GM23248 (cell line): ENCODE data around the gene KRTDAP. TPM values are rescaled to one million over a fixed set of nuclear protein-coding genes. Genes with fewer than 3 reads are reported as not detected.

Source experiments
- DNase-seq: peaks from one replicate; pipeline ENCODE4 v3.0.0-alpha.2; 2015
- H2AFZ ChIP-seq: fragments of 200-600 bp; sonication (generic); 2 replicates; pipeline ENCODE4 v1.6.1; 2016; ENCODE audit warnings: antibody characterized with exemption
- H3F3A ChIP-seq: fragments of 200-600 bp; sonication (generic); 2 replicates; pipeline ENCODE4 v1.6.1; 2016; ENCODE audit warnings: mild to moderate bottlenecking, antibody characterized with exemption, mixed run types; ENCODE audit not compliant: insufficient read depth
- H3K27ac ChIP-seq: fragments of 200-600 bp; sonication (generic); 2 replicates; pipeline ENCODE4 v1.5.1; 2016; ENCODE audit warnings: mild to moderate bottlenecking
- H3K27me3 ChIP-seq: fragments of 200-600 bp; sonication (generic); replicated peaks from 2 replicates; pipeline ENCODE4 v1.6.1; 2016; ENCODE audit warnings: mild to moderate bottlenecking; ENCODE audit not compliant: insufficient read depth
- H3K36me3 ChIP-seq: fragments of 200-600 bp; sonication (generic); 2 replicates; pipeline ENCODE4 v1.6.1; 2016; ENCODE audit warnings: low read depth, mild to moderate bottlenecking
- H3K4me1 ChIP-seq: fragments of 200-600 bp; sonication (generic); 2 replicates; pipeline ENCODE4 v1.6.1; 2016; ENCODE audit warnings: mild to moderate bottlenecking; ENCODE audit not compliant: insufficient read depth
- H3K4me2 ChIP-seq: fragments of 200-600 bp; sonication (generic); one replicate; pipeline ENCODE4 v1.6.1; 2016; ENCODE audit warnings: mild to moderate bottlenecking; ENCODE audit not compliant: unreplicated experiment
- H3K4me3 ChIP-seq: fragments of 200-600 bp; sonication (generic); 2 replicates; pipeline ENCODE4 v1.5.1; 2016; ENCODE audit warnings: mild to moderate bottlenecking
- H3K79me2 ChIP-seq: fragments of 200-600 bp; sonication (generic); 2 replicates; pipeline ENCODE4 v1.6.1; 2016; ENCODE audit warnings: mild to moderate bottlenecking; ENCODE audit not compliant: insufficient read depth
- H3K9ac ChIP-seq: fragments of 200-600 bp; sonication (generic); 2 replicates; pipeline ENCODE4 v1.6.1; 2016; ENCODE audit warnings: mild to moderate bottlenecking
- H3K9me2 ChIP-seq: fragments of 200-600 bp; sonication (generic); 2 replicates; pipeline ENCODE4 v1.6.1; 2016; ENCODE audit warnings: mixed run types, mild to moderate bottlenecking, moderate library complexity; ENCODE audit not compliant: insufficient read depth
- H3K9me3 ChIP-seq: fragments of 200-600 bp; sonication (generic); one replicate; pipeline ENCODE4 v1.6.1; 2017; ENCODE audit warnings: low read depth
- H4K20me1 ChIP-seq: fragments of 200-600 bp; sonication (generic); 2 replicates; pipeline ENCODE4 v1.6.0; 2016; ENCODE audit not compliant: insufficient read depth
- EZH2 ChIP-seq: fragments of 200-600 bp; sonication (generic); IDR thresholded peaks from 2 replicates; pipeline ENCODE4 v1.6.1; 2018; ENCODE audit warnings: antibody characterized with exemption, mild to moderate bottlenecking; ENCODE audit not compliant: insufficient read depth, poor library complexity, severe bottlenecking
- EZH2phosphoT487 ChIP-seq: fragments of 200-600 bp; sonication (generic); IDR thresholded peaks from 2 replicates; pipeline ENCODE4 v1.6.1; 2018; ENCODE audit warnings: antibody characterized with exemption, moderate library complexity, mild to moderate bottlenecking, low read depth; ENCODE audit not compliant: insufficient read depth
- WGBS, 2 experiments: methylation state at CpG; one replicate each; pipeline ENCODE4 v1.1.6; 2015 to 2017; ENCODE audit warnings: low lambda C conversion rate in 2 of 2, low coverage in 1 of 2; ENCODE audit errors: missing lambda C conversion rate in 2 of 2; 5-methylcytosine and 5-hydroxymethylcytosine counted together
- in situ Hi-C: fragments of 300-500 bp; cut with MboI; formaldehyde crosslinking; loops from 2 replicates; pipeline ENCODE4 v1.15.0; 2020
- polyA plus RNA-seq: library from polyadenylated mRNA; unstranded; fragments of >200 nt; fragmentation: Nextera tagmentation; extraction: Ambion mirVana; gene quantifications from 2 replicates; pipeline ENCODE4 v1.2.1, GENCODE V29; 2016
- total RNA-seq: library from RNA; depleted of rRNA; stranded (reverse); fragments of >200 nt; shearing (Covaris generic); gene quantifications from 2 replicates; pipeline ENCODE4 v1.2.3, GENCODE V29; 2014

The KRTDAP gene
- total and polyA plus RNA-seq, 2 experiments from 2014 or later: not detected

DNA sequence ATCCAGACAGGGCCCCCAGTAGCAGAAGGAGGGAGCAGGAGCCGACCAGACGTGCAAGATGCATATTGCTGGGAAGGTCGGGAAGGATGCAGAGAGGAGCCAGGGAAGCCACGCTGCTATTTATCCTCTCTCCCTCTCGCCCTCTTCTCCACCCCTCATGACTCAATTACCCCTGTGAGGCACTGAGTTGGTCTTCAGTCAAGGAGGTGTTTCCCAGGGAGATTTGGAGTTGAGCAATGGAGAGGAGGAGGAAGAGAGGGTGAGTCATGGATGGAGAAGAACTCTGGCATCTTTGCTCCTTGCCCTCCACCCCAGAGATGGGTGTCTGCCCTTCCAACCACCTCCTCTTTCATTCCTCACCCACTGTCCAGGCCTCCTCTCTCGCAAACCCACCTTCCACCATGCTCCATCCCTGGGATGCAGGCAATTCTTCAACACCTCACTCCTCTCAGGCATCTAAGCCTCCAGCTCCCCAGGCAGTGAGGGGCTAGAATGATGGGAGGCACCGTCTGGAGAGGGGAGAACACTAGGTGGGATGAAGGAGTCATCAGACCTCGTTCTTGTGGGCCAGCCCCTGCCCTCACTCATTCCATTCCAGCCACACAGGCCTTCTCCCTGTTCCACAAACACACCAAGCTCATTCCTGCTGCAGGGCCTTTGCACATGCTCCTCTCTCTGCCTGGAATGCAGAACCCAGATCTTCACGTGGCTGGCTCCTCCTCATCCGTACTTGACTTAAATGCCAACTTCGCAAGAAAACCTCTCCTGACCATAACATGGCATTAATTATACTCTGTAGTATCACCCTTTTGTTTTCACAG lies 38.2 kb upstream of the KRTDAP start, which contains the start of gene SBSN:
Gene SBSN (minus strand): TSS at position 94 of the 821 bp plus-strand sequence. CDS start 30 bp downstream, at position 64.
- Histone ChIP-seq H3K27me3 (no peaks in the 10 kb centered on the region), H3K4me3 (no peak within 1 kb of the TSS), H3K36me3 (no peaks in the 10 kb centered on the region), H4K20me1 (no peaks in the 10 kb centered on the region), H3K9me2 (no peaks in the 10 kb centered on the region), H3K4me1 (peaks cover 8% of the 10 kb centered on the region), H2AFZ (no peak within 1 kb of the TSS), H3K27ac (peak within 1 kb of the TSS; percentile 33), H3K4me2 (no peak within 1 kb of the TSS), H3K9me3 (no peaks in the 10 kb centered on the region), H3K9ac (no peak within 1 kb of the TSS), H3F3A (no peaks in the 10 kb centered on the region; the same call in 1 of the 2 replicates), H3K79me2 (no peaks in the 10 kb centered on the region)
- TF ChIP-seq EZH2 (no peak), EZH2phosphoT487 (no peak)
- DNase-seq: peak; percentile 94
- in situ Hi-C loops: no loop called here
- 53 to 58% methylated on average over 11 of the region's 11 CpGs for WGBS, 2 experiments

DNA sequence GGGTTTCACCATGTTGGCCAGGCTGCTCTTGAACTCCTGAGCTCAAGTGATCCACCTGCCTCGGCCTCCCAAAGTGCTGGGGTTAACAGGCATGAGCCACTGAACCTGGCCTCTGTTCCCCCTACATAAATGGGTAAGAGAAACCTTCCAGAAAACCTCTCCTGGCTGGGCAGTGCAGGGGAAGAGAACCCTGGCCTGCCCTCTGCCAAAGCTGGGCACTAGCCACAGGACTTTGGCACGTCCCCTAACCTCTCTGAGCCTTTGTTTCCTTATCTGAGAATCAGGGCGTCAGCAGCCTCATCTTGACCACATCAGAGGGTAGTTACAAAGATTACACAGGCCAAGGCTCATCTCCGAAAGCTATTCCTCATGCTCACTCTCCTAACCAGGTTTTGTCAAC lies 35.6 kb upstream of the KRTDAP start:
- Histone ChIP-seq H3K27me3 (no peaks in the 10 kb centered on the region), H3K27ac (no peak overlapping the region), H3F3A (no peaks in the 10 kb centered on the region; the same call in 1 of the 2 replicates), H2AFZ (no peak overlapping the region), H4K20me1 (no peaks in the 10 kb centered on the region), H3K4me1 (peaks cover 8% of the 10 kb centered on the region), H3K9me2 (no peaks in the 10 kb centered on the region), H3K9me3 (no peaks in the 10 kb centered on the region), H3K9ac (no peak overlapping the region), H3K4me3 (no peak overlapping the region), H3K4me2 (no peak overlapping the region), H3K79me2 (no peaks in the 10 kb centered on the region), H3K36me3 (no peaks in the 10 kb centered on the region)
- TF ChIP-seq EZH2: no peak
- TF ChIP-seq EZH2phosphoT487: no peak
- DNase-seq: no peak
- WGBS, 2 experiments: 83 to 91% methylated on average over 4 of the region's 4 CpGs
- in situ Hi-C loops: no loop called here

DNA sequence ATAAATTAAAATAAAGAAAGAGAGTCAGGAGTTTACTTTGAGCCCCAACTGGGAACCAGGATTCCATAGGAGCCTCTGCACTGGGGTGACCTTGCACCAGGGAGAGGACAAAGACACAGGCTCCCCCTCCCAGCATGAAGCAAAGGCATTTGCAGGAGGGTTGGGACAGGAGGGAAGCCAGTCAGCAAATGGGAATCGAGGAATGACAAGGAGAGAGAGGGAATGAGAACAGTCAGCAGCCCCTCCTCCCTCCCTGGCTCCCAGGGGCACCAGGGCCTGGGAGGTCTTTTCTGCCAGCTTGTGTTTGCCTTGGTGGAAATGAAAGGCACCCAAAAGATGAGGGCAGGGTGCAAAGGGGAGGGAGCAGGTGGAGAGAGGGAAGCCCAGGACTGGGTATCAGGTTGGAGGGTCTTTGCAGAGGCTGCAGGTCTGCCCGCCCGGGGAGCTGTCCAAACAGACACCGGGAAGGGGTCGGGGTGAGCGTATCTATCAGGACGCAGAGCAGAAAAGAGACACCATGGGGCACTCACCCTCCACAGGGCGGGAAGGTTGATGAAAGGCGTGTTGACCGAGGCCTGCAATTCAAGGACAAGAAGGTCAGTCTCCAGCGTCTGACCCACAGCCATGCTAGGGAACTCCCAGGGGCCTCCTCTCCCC lies 34.0 kb upstream of the KRTDAP start:
- Histone ChIP-seq H3K27ac (no peak overlapping the region), H3K9me3 (no peaks in the 10 kb centered on the region), H2AFZ (no peak overlapping the region), H3K4me3 (no peak overlapping the region), H3K36me3 (no peaks in the 10 kb centered on the region), H3K9me2 (no peaks in the 10 kb centered on the region), H4K20me1 (no peaks in the 10 kb centered on the region), H3K4me2 (no peak overlapping the region), H3K9ac (no peak overlapping the region), H3F3A (peaks cover 5% of the 10 kb centered on the region), H3K27me3 (no peaks in the 10 kb centered on the region), H3K4me1 (peaks cover 11% of the 10 kb centered on the region), H3K79me2 (no peaks in the 10 kb centered on the region)
- 52 to 53% methylated on average over 11 of the region's 11 CpGs for WGBS, 2 experiments
- DNase-seq: no peak
- TF ChIP-seq EZH2phosphoT487: no peak
- TF ChIP-seq EZH2: no peak
- in situ Hi-C loops: no loop called here

DNA sequence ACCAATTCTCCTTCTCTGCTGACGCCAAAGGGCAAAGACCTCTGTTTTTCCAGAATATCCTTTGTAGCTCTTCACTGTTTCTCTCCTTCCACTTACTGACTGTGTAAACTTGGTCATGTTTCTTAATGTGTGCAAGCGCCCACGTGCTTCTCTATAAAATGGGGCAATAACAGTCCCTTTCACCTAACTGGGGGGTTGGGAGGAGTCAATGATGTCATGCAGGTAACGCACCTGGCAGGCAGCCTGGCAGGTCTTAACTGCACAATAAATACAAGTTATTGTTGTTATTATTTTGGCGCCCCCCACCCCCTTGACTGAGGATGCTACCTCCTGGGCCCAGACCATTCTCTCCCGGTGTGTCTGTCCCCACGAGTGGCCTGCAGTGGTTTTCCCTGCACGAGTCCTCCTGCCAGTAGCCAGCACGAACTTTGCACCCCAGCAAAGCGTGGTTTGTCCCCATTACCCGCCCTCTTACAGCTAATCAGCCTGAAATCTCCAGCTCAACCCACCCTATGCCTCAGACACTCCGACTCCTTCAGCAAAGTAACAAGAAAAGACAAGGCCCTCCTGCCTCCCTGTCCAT lies 32.6 kb upstream of the KRTDAP start:
- no peaks in the 10 kb centered on the region for H3K9me3 ChIP-seq
- H3F3A ChIP-seq: peaks cover 12% of the 10 kb centered on the region; the same call in 1 of the 2 replicates
- no peak for DNase-seq
- H3K36me3 ChIP-seq: no peaks in the 10 kb centered on the region
- in situ Hi-C loops: no loop called here
- peaks cover 21% of the 10 kb centered on the region for H3K4me1 ChIP-seq
- no peak overlapping the region for H3K4me3 ChIP-seq
- H3K27ac ChIP-seq: no peak overlapping the region
- H4K20me1 ChIP-seq: no peaks in the 10 kb centered on the region
- 82 to 85% methylated on average over 12 of the region's 12 CpGs for WGBS, 2 experiments
- no peak overlapping the region for H2AFZ ChIP-seq
- H3K4me2 ChIP-seq: no peak overlapping the region
- no peaks in the 10 kb centered on the region for H3K79me2 ChIP-seq
- H3K9me2 ChIP-seq: no peaks in the 10 kb centered on the region
- H3K9ac ChIP-seq: no peak overlapping the region
- TF ChIP-seq EZH2phosphoT487 (no peak), EZH2 (no peak)
- H3K27me3 ChIP-seq: no peaks in the 10 kb centered on the region
